EL (cell line): ENCODE data around the gene KLK15.
A peak's percentile ranks its signal among the peaks of the same experiment; 100 is the strongest.

ENCODE experiments used
- DNase-seq: peaks from one replicate; pipeline ENCODE4 v3.0.0-alpha.2; 2016

KLK15 gene

GRCh38 chr19:50843205-50843604, 9.8 kb upstream of the KLK15 start:
- no peak for DNase-seq

GRCh38 chr19:50842130-50842529, 8.8 kb upstream of the KLK15 start:
- no peak for DNase-seq

- DNase-seq: no peak
Observed at GRCh38 chr19:50839712-50840655, 6.6 kb upstream of the KLK15 start.

- no peak for DNase-seq
Observed at GRCh38 chr19:50838239-50838638, 4.9 kb upstream of the KLK15 start.

GRCh38 chr19:50837300-50837699, 3.9 kb upstream of the KLK15 start:
- DNase-seq: no peak

GRCh38 chr19:50836543-50837195, 3.3 kb upstream of the KLK15 start:
- DNase-seq: no peak

GRCh38 chr19:50835785-50836542, 2.6 kb upstream of the KLK15 start:
- peak; percentile 66 for DNase-seq

GRCh38 chr19:50835103-50835784, 1.9 kb upstream of the KLK15 start:
- peak; percentile 26 for DNase-seq

GRCh38 chr19:50833802-50834167, 411 bp upstream of the KLK15 start:
- DNase-seq: no peak

GRCh38 chr19:50832666-50833065, 708 bp downstream of the KLK15 start:
- DNase-seq: no peak

- no peak for DNase-seq
Observed at GRCh38 chr19:50831026-50831396, 2.4 kb downstream of the KLK15 start.

- no peak for DNase-seq
Observed at GRCh38 chr19:50830266-50831025, 2.9 kb downstream of the KLK15 start.

- no peak for DNase-seq
Observed at GRCh38 chr19:50829801-50830200, 3.6 kb downstream of the KLK15 start.

- DNase-seq: no peak
Observed at GRCh38 chr19:50827476-50827875, 5.9 kb downstream of the KLK15 start.

GRCh38 chr19:50826492-50827240, 6.7 kb downstream of the KLK15 start:
- DNase-seq: no peak

GRCh38 chr19:50823389-50824042, 9.9 kb downstream of the KLK15 start, which contains the start of gene KLK1:
Gene KLK1, minus strand, starts transcription at chr19:50823787. Its CDS starts 39 bp downstream, at chr19:50823748.
- DNase-seq: no peak

GRCh38 chr19:50822661-50823208, 10.6 kb downstream of the KLK15 start:
- no peak for DNase-seq

- DNase-seq: no peak
Observed at GRCh38 chr19:50821622-50822021, 11.8 kb downstream of the KLK15 start.

- no peak for DNase-seq
Observed at GRCh38 chr19:50821248-50821612, 12.1 kb downstream of the KLK15 start.

GRCh38 chr19:50820549-50821247, 12.7 kb downstream of the KLK15 start:
- DNase-seq: no peak
